Activated CD4-positive, alpha-beta memory T cell treated with anti-CD3 and anti-CD28 coated beads, Interleukin-2, amount 10 ng/mL, durations not matched to agents 7 days and 5 days (primary cell): ENCODE data around the gene DTNB. TPM values are rescaled to one million over a fixed set of nuclear protein-coding genes. Genes with fewer than 3 reads are reported as not detected.

Experiments used
- CTCF ChIA-PET: fragments of 350-600 bp; sonication (Branson Sonifier 250); formaldehyde crosslinking; loops from one replicate; lab custom pipeline; 2021; ENCODE audit warnings: antibody characterized with exemption, inconsistent platforms; lab: Charles Lee
- POLR2A ChIA-PET: fragments of 350-600 bp; sonication (Branson Sonifier 250); formaldehyde crosslinking; loops from one replicate; lab custom pipeline; 2021; ENCODE audit warnings: antibody characterized with exemption; lab: Charles Lee
- DNase-seq: peaks from one replicate; pipeline ENCODE4 v3.0.0-alpha.2; 2020
- H3K27ac Mint-ChIP-seq: one replicate; pipeline ENCODE4 v1.8.0; 2021; ENCODE audit warnings: mild to moderate bottlenecking, mixed read lengths
- H3K27me3 Mint-ChIP-seq: one replicate; pipeline ENCODE4 v1.8.0; 2021; ENCODE audit warnings: mixed read lengths
- H3K36me3 Mint-ChIP-seq: one replicate; pipeline ENCODE4 v1.8.0; 2021; ENCODE audit warnings: low read depth, mixed read lengths
- H3K4me1 Mint-ChIP-seq: one replicate; pipeline ENCODE4 v1.8.0; 2021; ENCODE audit warnings: mixed read lengths
- H3K4me3 Mint-ChIP-seq: one replicate; pipeline ENCODE4 v1.8.0; 2021; ENCODE audit warnings: mild to moderate bottlenecking, mixed read lengths
- H3K9me3 Mint-ChIP-seq: one replicate; pipeline ENCODE4 v1.8.0; 2021; ENCODE audit warnings: mixed read lengths
- total RNA-seq, 2 experiments: library from RNA; stranded (reverse); gene quantifications; one replicate each; pipeline ENCODE4 v1.2.3, GENCODE V29; 2021

DTNB gene
- total RNA-seq, 2 experiments from 2014 or later: 27.0 to 29.8 TPM

GRCh38 chr2:25447018-25447417 is 226.4 kb downstream of the DTNB start:
- Mint-ChIP-seq H3K4me1 (peaks cover under 1% of the 10 kb centered on the region), H3K9me3 (no peaks in the 10 kb centered on the region), H3K4me3 (no peak overlapping the region), H3K27ac (no peak overlapping the region), H3K36me3 (peaks cover 24% of the 10 kb centered on the region), H3K27me3 (no peaks in the 10 kb centered on the region)
- POLR2A ChIA-PET: no interaction called here
- DNase-seq: no peak
- CTCF ChIA-PET: interaction anchor here (1.5 kb wide), 1 partner anchor 85 kb away, joined by 4 read pairs; no protein-coding TSS in a partner anchor

- no peak overlapping the region for H3K27ac Mint-ChIP-seq
- H3K36me3 Mint-ChIP-seq: peaks cover 16% of the 10 kb centered on the region
- POLR2A ChIA-PET: no interaction called here
- no peak overlapping the region for H3K4me3 Mint-ChIP-seq
- CTCF ChIA-PET: no interaction called here
- no peaks in the 10 kb centered on the region for H3K4me1 Mint-ChIP-seq
- H3K9me3 Mint-ChIP-seq: no peaks in the 10 kb centered on the region
- H3K27me3 Mint-ChIP-seq: no peaks in the 10 kb centered on the region
- no peak for DNase-seq
These were observed 227.3 kb downstream of the DTNB start for GRCh38 chr2:25446122-25446521.

GRCh38 chr2:25445464-25445863 is 227.9 kb downstream of the DTNB start:
- Mint-ChIP-seq H3K9me3 (no peaks in the 10 kb centered on the region), H3K36me3 (peaks cover 12% of the 10 kb centered on the region), H3K4me3 (no peak overlapping the region), H3K4me1 (no peaks in the 10 kb centered on the region), H3K27ac (no peak overlapping the region), H3K27me3 (no peaks in the 10 kb centered on the region)
- ChIA-PET CTCF (interaction anchor here (0.7 kb wide), 2 partner anchors 34 to 392 kb away, joined by 3 to 6 read pairs; no protein-coding TSS in a partner anchor), POLR2A (no interaction called here)
- DNase-seq: no peak

- H3K9me3 Mint-ChIP-seq: no peaks in the 10 kb centered on the region
- no peak for DNase-seq
- H3K27ac Mint-ChIP-seq: no peak overlapping the region
- no peaks in the 10 kb centered on the region for H3K27me3 Mint-ChIP-seq
- POLR2A ChIA-PET: no interaction called here
- H3K36me3 Mint-ChIP-seq: peaks cover 12% of the 10 kb centered on the region
- H3K4me3 Mint-ChIP-seq: no peak overlapping the region
- CTCF ChIA-PET: no interaction called here
- H3K4me1 Mint-ChIP-seq: no peaks in the 10 kb centered on the region
These were observed 228.6 kb downstream of the DTNB start for GRCh38 chr2:25444608-25445270.

- no peak overlapping the region for H3K4me3 Mint-ChIP-seq
- peaks cover 6% of the 10 kb centered on the region for H3K36me3 Mint-ChIP-seq
- no peak for DNase-seq
- no peaks in the 10 kb centered on the region for H3K9me3 Mint-ChIP-seq
- H3K27me3 Mint-ChIP-seq: no peaks in the 10 kb centered on the region
- H3K4me1 Mint-ChIP-seq: no peaks in the 10 kb centered on the region
- H3K27ac Mint-ChIP-seq: no peak overlapping the region
- ChIA-PET CTCF (no interaction called here), POLR2A (no interaction called here)
These were observed 229.6 kb downstream of the DTNB start for GRCh38 chr2:25443766-25444165.

- Mint-ChIP-seq H3K27me3 (no peaks in the 10 kb centered on the region), H3K9me3 (no peaks in the 10 kb centered on the region), H3K4me1 (peaks cover 1% of the 10 kb centered on the region), H3K27ac (no peak overlapping the region), H3K36me3 (peaks cover 3% of the 10 kb centered on the region), H3K4me3 (no peak overlapping the region)
- DNase-seq: no peak
- POLR2A ChIA-PET: no interaction called here
- CTCF ChIA-PET: no interaction called here
These were observed 232.0 kb downstream of the DTNB start for GRCh38 chr2:25441353-25441752.

GRCh38 chr2:25438793-25439192 is 234.6 kb downstream of the DTNB start:
- Mint-ChIP-seq H3K4me3 (no peak overlapping the region), H3K4me1 (peaks cover 1% of the 10 kb centered on the region), H3K27me3 (no peaks in the 10 kb centered on the region), H3K36me3 (peaks cover 11% of the 10 kb centered on the region), H3K27ac (no peak overlapping the region), H3K9me3 (no peaks in the 10 kb centered on the region)
- POLR2A ChIA-PET: no interaction called here
- no peak for DNase-seq
- CTCF ChIA-PET: no interaction called here

GRCh38 chr2:25437881-25438662 is 235.3 kb downstream of the DTNB start:
- H3K27me3 Mint-ChIP-seq: no peaks in the 10 kb centered on the region
- POLR2A ChIA-PET: no interaction called here

GRCh38 chr2:25435421-25435820 is 238.0 kb downstream of the DTNB start:
- POLR2A ChIA-PET: no interaction called here
- Mint-ChIP-seq H3K4me3 (no peak overlapping the region), H3K27me3 (no peaks in the 10 kb centered on the region), H3K4me1 (peaks cover 11% of the 10 kb centered on the region), H3K27ac (no peak overlapping the region), H3K36me3 (peaks cover 11% of the 10 kb centered on the region), H3K9me3 (no peaks in the 10 kb centered on the region)
- CTCF ChIA-PET: no interaction called here
- no peak for DNase-seq

More at GRCh38 chr2:25437881-25438662, 235.3 kb downstream of the DTNB start:
- no peak overlapping the region for H3K4me3 Mint-ChIP-seq
- DNase-seq: no peak
- no peaks in the 10 kb centered on the region for H3K9me3 Mint-ChIP-seq
- CTCF ChIA-PET: no interaction called here
- peaks cover 11% of the 10 kb centered on the region for H3K36me3 Mint-ChIP-seq
- no peak overlapping the region for H3K27ac Mint-ChIP-seq
- H3K4me1 Mint-ChIP-seq: peaks cover 1% of the 10 kb centered on the region

- POLR2A ChIA-PET: no interaction called here
- Mint-ChIP-seq H3K36me3 (peaks cover 13% of the 10 kb centered on the region), H3K27ac (no peak overlapping the region), H3K27me3 (no peaks in the 10 kb centered on the region), H3K4me3 (no peak overlapping the region), H3K9me3 (no peaks in the 10 kb centered on the region), H3K4me1 (peaks cover 10% of the 10 kb centered on the region)
- DNase-seq: no peak
- CTCF ChIA-PET: no interaction called here
These were observed 241.8 kb downstream of the DTNB start for GRCh38 chr2:25431604-25432003.

GRCh38 chr2:25430556-25430955 is 242.8 kb downstream of the DTNB start:
- ChIA-PET POLR2A (interaction anchor here (0.6 to 1.5 kb wide), 2 partner anchors 114 to 128 kb away, joined by 3 to 6 read pairs; no protein-coding TSS in a partner anchor), CTCF (interaction anchor here (0.6 kb wide), 1 partner anchor 68 kb away, joined by 3 read pairs; no protein-coding TSS in a partner anchor)
- no peak overlapping the region for H3K27ac Mint-ChIP-seq

GRCh38 chr2:25426326-25426725 is 247.1 kb downstream of the DTNB start:
- CTCF ChIA-PET: no interaction called here
- H3K27ac Mint-ChIP-seq: no peak overlapping the region
- peaks cover 5% of the 10 kb centered on the region for H3K4me1 Mint-ChIP-seq
- H3K27me3 Mint-ChIP-seq: no peaks in the 10 kb centered on the region
- POLR2A ChIA-PET: no interaction called here
- peaks cover 3% of the 10 kb centered on the region for H3K36me3 Mint-ChIP-seq
- no peaks in the 10 kb centered on the region for H3K9me3 Mint-ChIP-seq
- DNase-seq: no peak
- H3K4me3 Mint-ChIP-seq: no peak overlapping the region

More at GRCh38 chr2:25430556-25430955, 242.8 kb downstream of the DTNB start:
- H3K9me3 Mint-ChIP-seq: no peaks in the 10 kb centered on the region
- H3K27me3 Mint-ChIP-seq: no peaks in the 10 kb centered on the region
- H3K4me3 Mint-ChIP-seq: no peak overlapping the region
- no peak for DNase-seq
- peaks cover 10% of the 10 kb centered on the region for H3K4me1 Mint-ChIP-seq
- peaks cover 6% of the 10 kb centered on the region for H3K36me3 Mint-ChIP-seq

- DNase-seq: no peak
- ChIA-PET CTCF (no interaction called here), POLR2A (interaction anchor here (1.2 kb wide), 1 partner anchor 21 kb away, joined by 3 read pairs; no protein-coding TSS in a partner anchor)
- Mint-ChIP-seq H3K4me1 (peaks cover 5% of the 10 kb centered on the region), H3K27me3 (no peaks in the 10 kb centered on the region), H3K27ac (no peak overlapping the region), H3K9me3 (no peaks in the 10 kb centered on the region), H3K4me3 (no peak overlapping the region), H3K36me3 (peaks cover 3% of the 10 kb centered on the region)
These were observed 248.8 kb downstream of the DTNB start for GRCh38 chr2:25424426-25425028.
